Heart left ventricle (tissue), 13 donors: ENCODE data around the gene TNRC18.

ENCODE experiments used
- POLR2A ChIP-seq, 2 donors: fragments of 450-650 bp; IDR thresholded peaks; one replicate each; pipeline ENCODE4 v1.6.1; 2017; ENCODE audit warnings: antibody characterized with exemption in 2 of 2, mild to moderate bottlenecking in 2 of 2, moderate library complexity in 2 of 2
- TF ChIP-seq, protein P1 (sequence below), 12 donors: fragments of 200-600 bp; sonication (generic) in 4 of 12; IDR thresholded peaks; one replicate each; pipeline versions ENCODE4 v1.5.0 to v1.8.0; 2018 to 2022; ENCODE audit warnings: antibody characterized with exemption in 12 of 12, mild to moderate bottlenecking in 5 of 12
- donor health status: ischemic (EF 13 %, LVEDD 7.1; RV severe dilation, severe dysfunction).
- donor health status: DM: no; HTN: yes; CAD: no.
- donor health status: DM: no; HTN: no; CAD: no.
- donor health status: ischemic (EF 25% LVEDD 6.9; RV normal size, moderate dysfunction).
- donor health status: ischemic (EF 25% LVEDD 5.7; RV mildly dilated, moderate dysfunction).
- donor health status: ischemic (EF 35%, LVEDD 5.7; RV mildly dilated, moderate dysfunction).
- donor health status: nonischemic (EF 11% LVEDD 7.7; RV severe dilation, severe dysfunction).
- donor health status: DM: yes; HTN: yes; CAD: no.
- donor health status: PGD.
- donor health status: ischemic (EF 29% LVEDD 5.4; RV normal size, mild dysfunction).
- donor health status: nonischemic (EF 23%, LVEDD 6.1; RV moderate dilation, normal function).

GRCh38 chr7:5463031-5463430 lies 39.4 kb upstream of the TNRC18 start:
- TF ChIP-seq, protein P1, sequence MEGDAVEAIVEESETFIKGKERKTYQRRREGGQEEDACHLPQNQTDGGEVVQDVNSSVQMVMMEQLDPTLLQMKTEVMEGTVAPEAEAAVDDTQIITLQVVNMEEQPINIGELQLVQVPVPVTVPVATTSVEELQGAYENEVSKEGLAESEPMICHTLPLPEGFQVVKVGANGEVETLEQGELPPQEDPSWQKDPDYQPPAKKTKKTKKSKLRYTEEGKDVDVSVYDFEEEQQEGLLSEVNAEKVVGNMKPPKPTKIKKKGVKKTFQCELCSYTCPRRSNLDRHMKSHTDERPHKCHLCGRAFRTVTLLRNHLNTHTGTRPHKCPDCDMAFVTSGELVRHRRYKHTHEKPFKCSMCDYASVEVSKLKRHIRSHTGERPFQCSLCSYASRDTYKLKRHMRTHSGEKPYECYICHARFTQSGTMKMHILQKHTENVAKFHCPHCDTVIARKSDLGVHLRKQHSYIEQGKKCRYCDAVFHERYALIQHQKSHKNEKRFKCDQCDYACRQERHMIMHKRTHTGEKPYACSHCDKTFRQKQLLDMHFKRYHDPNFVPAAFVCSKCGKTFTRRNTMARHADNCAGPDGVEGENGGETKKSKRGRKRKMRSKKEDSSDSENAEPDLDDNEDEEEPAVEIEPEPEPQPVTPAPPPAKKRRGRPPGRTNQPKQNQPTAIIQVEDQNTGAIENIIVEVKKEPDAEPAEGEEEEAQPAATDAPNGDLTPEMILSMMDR (IDR thresholded peaks at IDR 0.05), result no peak
- TF ChIP-seq POLR2A (IDR thresholded peaks at IDR 0.05), result no peak
